CD4-positive, alpha-beta T cell treated with Interleukin-2 at 100 ng/mL for 4 hours (primary cell): Measurements from ENCODE around the gene ITGAL.
"Not testable (repeated sequence)": the region's sequence is repeated elsewhere in the genome, so short reads cannot be mapped to it uniquely, and the experiment has no call there.

Experiments used
- DNase-seq: peaks from one replicate; pipeline ENCODE4 v3.0.0-alpha.2; 2020; ENCODE audit warnings: low spot score

ITGAL gene

GRCh38 chr16:30491744-30492308 lies 19.3 kb downstream of the ITGAL start:
- peak; percentile 60 for DNase-seq

- no peak for DNase-seq
Observed at GRCh38 chr16:30493941-30494488, 21.5 kb downstream of the ITGAL start.

- no peak for DNase-seq
Observed at GRCh38 chr16:30494709-30495108, 22.2 kb downstream of the ITGAL start.

GRCh38 chr16:30499284-30499683 lies 26.7 kb downstream of the ITGAL start:
- no peak for DNase-seq

- no peak for DNase-seq
Observed at GRCh38 chr16:30503403-30504296, 31.1 kb downstream of the ITGAL start.

GRCh38 chr16:30509081-30509765 lies 36.7 kb downstream of the ITGAL start:
- DNase-seq: no peak

GRCh38 chr16:30510376-30510938 lies 37.9 kb downstream of the ITGAL start:
- no peak for DNase-seq

- DNase-seq: no peak
Observed at GRCh38 chr16:30511509-30511908, 39.0 kb downstream of the ITGAL start.

GRCh38 chr16:30515275-30515674 lies 42.7 kb downstream of the ITGAL start:
- no peak for DNase-seq

GRCh38 chr16:30518552-30518951 lies 46.0 kb downstream of the ITGAL start:
- no peak for DNase-seq

- no peak for DNase-seq
Observed at GRCh38 chr16:30519120-30520049, 46.8 kb downstream of the ITGAL start.

- DNase-seq: no peak
Observed at GRCh38 chr16:30521476-30521872, 48.9 kb downstream of the ITGAL start.

- no peak for DNase-seq
Observed at GRCh38 chr16:30521873-30522641, 49.5 kb downstream of the ITGAL start.

- DNase-seq: not testable (repeated sequence)
Observed at GRCh38 chr16:30522702-30523463, 50.3 kb downstream of the ITGAL start.

GRCh38 chr16:30523768-30524574 lies 51.4 kb downstream of the ITGAL start:
- no peak for DNase-seq

GRCh38 chr16:30524575-30525568 lies 52.3 kb downstream of the ITGAL start:
- DNase-seq: no peak

- no peak for DNase-seq
Observed at GRCh38 chr16:30525844-30526136, 53.2 kb downstream of the ITGAL start.
